Vagina (tissue), 2 donors: ENCODE measurements around the gene PHKA2.

Experiments used
- CTCF ChIP-seq, 3 experiments: fragments of 450-650 bp in 2 of 3; fragments of 200-600 bp in 1 of 3; sonication (generic) in 1 of 3; IDR thresholded peaks; one replicate each; pipeline ENCODE4 v1.5.1; 2017 to 2019; ENCODE audit warnings: antibody characterized with exemption in 3 of 3, mild to moderate bottlenecking in 2 of 3, moderate library complexity in 2 of 3
- POLR2A ChIP-seq, 2 donors: fragments of 450-650 bp; IDR thresholded peaks; one replicate each; pipeline ENCODE4 v1.6.1; 2017; ENCODE audit warnings: antibody characterized with exemption in 2 of 2, mild to moderate bottlenecking in 2 of 2, moderate library complexity in 2 of 2

GRCh38 chrX:18890049-18890381 lies 93.9 kb downstream of the PHKA2 start:
- TF ChIP-seq CTCF (IDR thresholded peaks at IDR 0.05) (no peak), POLR2A (IDR thresholded peaks at IDR 0.05) (no peak)
